OCI-M2 (cell line): ENCODE data around the gene GPBP1L1.
"Not testable (repeated sequence)": the region's sequence is repeated elsewhere in the genome, so short reads cannot be mapped to it uniquely, and the experiment has no call there.

Experiments
- DNase-seq: peaks from one replicate; lab custom pipeline; 2025; ENCODE audit not compliant: unreplicated experiment; lab: John Stamatoyannopoulos, UW

GPBP1L1 gene, protein sequence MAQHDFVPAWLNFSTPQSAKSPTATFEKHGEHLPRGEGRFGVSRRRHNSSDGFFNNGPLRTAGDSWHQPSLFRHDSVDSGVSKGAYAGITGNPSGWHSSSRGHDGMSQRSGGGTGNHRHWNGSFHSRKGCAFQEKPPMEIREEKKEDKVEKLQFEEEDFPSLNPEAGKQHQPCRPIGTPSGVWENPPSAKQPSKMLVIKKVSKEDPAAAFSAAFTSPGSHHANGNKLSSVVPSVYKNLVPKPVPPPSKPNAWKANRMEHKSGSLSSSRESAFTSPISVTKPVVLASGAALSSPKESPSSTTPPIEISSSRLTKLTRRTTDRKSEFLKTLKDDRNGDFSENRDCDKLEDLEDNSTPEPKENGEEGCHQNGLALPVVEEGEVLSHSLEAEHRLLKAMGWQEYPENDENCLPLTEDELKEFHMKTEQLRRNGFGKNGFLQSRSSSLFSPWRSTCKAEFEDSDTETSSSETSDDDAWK

DNA sequence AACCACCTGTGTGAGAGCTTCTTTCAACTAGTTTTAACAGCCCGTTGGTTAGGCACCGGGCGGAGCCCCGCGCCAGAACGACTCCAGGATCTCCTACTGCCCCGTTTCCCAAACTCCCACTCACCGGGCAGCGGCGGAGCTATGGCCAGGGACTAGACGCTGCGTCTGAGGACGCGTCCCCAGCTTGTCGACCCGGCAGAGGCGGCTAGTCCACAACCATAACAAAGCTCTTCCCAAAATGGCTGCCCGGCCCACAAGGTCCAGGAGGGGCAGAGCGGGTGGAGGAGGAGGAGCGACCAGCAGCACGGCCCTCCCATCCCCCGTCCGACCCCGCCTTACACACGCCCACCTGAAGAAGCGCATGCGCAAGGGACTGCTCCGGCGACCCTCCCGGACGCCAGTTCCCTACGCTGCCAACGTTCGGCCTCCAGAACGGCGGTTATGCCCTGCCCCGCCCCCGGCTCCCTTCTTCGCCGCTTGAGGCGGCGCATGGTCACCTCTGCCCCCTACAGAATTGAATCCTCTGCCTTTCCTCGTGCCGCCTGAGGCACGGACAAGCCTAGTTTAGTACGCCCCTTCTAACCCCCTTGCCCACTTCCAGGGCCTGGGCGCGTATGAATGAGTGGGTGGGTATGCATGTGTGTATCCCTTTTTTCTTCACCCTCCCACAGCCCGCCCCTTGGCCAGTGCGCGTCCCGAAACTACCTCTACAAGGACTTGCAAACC, at the start of gene GPBP1L1:
TSS of gene GPBP1L1 (minus strand) at position 246 of the 726 bp plus-strand sequence. CDS start 27,446 bp downstream, outside the sequence.
- DNase-seq, result peak; percentile 70

DNA sequence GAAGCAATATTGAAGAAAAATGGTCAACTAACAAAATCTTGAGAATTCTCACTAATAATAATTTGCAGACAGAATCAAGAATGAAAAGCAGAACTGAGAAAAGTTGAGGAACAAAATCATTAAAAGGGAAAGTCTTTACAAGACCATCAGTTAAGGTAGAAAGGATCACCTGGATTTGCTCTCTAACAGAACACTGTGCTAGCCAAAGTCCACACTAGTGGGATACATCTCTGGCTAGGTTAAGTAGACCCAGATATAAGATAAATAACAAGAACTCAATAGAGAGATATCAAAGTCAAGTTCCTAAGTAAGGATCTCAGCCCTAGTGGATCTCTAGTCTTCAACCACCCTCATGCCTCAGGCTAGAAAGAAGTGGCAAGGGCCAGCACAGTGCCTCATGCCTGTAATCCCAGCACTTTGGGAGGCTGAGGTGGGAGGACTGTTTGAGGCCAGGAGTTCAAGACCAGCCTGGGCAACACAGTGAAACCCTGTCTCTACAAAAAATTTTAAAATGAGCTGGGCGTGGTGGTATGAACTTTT, 44.5 kb upstream of the GPBP1L1 start:
- no peak for DNase-seq

DNA sequence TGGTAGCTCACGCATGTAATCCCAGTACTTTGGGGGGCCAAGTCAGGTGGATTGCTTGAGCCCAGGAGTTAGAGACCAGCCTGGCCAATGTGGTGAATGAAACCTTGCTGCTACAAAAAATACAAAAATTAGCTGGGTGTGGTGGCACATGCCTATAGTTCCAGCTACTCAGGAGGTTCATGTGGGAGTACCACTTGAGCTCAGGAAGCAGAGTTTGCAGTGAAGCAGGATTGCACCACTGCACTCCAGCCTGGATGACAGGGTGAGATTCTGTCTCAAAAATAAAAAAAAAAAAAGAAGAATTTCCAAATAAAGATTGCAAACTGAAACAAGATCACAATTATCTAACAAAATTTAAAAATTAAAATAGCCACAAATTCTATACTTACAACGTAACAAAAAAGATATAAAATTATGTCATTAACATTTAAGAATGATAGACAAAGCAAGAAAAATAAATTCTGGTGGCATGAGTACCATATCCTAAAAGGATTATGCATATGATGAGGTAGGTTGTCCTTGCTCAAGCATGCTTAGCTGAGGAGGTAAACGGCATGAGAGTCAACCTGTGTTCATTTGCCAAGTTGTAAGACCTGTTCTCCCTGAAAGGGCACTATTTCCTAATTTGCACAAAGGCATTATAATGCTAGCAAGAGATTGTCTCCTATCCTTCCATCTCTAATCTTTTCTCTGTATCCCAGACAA, 43.9 kb upstream of the GPBP1L1 start:
- no peak for DNase-seq

DNA sequence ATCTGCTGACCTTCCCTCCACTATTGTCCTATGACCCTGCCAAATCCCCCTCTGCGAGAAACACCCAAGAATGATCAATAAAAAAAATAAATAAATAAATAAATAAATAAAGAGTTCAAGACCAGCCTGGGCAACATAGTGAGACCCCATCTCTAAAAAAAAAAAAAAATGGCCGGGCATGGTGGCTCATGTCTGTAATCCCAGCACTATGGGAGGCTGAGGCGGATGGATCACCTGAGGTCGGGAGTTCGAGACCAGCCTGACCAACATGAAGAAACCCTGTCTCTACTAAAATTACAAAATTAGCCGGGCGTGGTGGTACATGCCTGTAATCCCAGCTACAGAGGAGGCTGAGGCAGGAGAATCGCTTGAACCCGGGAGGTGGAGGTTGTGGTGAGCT, 39.7 kb upstream of the GPBP1L1 start:
- not testable (repeated sequence) for DNase-seq

GRCh38 chr1:45723248-45723930, 37.1 kb upstream of the GPBP1L1 start:
- no peak for DNase-seq

DNA sequence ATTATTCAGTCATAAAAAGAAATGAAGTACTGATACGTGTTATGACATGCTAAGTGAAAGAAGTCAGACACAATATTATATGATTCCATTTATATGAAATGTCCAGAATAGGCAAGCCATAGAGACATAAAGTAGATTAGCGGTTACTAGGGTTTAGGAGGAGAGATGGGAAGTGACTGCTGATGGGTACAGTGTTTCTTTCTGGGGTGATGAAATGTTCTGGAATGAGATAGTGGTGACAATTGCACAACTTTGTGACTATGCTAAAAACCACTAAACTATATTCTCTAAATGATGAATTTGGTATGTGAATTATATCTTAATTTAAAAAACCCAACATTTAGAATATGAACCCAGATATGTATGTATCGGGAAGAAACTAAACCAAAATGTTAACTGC, 36.5 kb upstream of the GPBP1L1 start:
- DNase-seq, result no peak

- DNase-seq, result no peak
Measured at GRCh38 chr1:45721207-45721606, 34.9 kb upstream of the GPBP1L1 start.

- no peak for DNase-seq
Measured at GRCh38 chr1:45718289-45718688, 32.0 kb upstream of the GPBP1L1 start.

- not testable (repeated sequence) for DNase-seq
Measured at GRCh38 chr1:45717386-45717785, 31.1 kb upstream of the GPBP1L1 start.

DNA sequence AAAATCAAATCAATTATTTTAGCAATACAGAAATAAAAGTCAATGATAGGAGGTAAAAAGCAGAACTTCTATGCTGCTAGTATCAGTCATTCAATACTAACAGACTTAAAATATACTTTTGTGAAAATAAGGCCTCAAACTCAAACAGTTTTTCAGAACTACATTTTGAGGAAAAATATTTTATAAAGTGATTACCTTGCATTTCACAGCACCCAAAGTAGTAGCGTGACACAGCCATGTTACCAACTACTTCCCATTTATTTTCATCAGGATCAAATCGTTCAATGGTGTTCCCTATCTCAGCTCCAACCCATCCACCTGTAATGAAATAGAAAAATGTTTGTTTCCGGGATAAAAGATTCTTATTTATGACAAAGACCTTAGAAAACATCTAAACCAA, 30.4 kb upstream of the GPBP1L1 start:
- DNase-seq, result no peak

DNA sequence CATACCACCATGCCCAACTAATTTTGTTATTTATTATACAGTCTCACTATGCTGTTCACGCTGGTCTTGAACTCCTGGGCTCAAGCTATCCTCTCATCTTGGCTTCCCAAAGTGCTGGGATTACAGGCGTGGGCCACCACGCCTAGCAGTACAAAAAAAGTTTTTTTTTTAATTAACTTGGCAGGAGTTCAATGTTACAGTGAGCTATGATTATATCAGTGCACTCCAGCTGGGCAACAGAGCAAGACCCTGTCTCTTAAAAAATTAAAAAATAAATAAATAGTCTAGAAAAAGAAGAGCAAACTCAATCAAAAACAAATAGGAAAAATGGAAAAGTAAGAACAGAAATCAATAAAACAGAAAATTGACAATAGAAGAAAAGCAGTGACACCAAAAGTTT, 27.4 kb upstream of the GPBP1L1 start:
- DNase-seq, result no peak

GRCh38 chr1:45704637-45705036, 18.3 kb upstream of the GPBP1L1 start:
- no peak for DNase-seq

- DNase-seq, result no peak
Measured at GRCh38 chr1:45694823-45695222, 8.5 kb upstream of the GPBP1L1 start.

DNA sequence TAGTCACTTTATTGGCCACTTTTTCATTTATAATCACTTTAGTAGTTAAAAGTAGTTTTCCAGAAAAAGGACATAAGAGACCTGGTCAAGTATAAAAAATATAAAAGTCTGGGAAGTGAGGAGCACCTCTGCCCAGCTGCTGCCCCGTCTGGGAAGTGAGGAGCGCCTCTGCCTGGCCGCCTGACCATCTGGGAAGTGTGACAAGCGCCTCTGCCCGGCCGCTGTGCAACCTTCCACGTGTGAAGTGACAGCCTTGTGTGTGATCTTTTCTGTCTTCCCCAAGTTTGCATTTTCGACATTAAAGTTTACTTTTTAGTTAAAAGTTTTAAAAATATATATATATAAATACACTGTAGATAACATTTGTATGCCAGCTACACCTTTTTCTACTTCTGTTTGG, 7.5 kb upstream of the GPBP1L1 start:
- not testable (repeated sequence) for DNase-seq

- DNase-seq, result peak; percentile 43
Measured at GRCh38 chr1:45687754-45688740, 1.7 kb upstream of the GPBP1L1 start, which contains the start of gene TMEM69. TMEM69 (plus strand) TSS chr1:45688181; CDS start chr1:45691069, 2,888 bp downstream.

DNA sequence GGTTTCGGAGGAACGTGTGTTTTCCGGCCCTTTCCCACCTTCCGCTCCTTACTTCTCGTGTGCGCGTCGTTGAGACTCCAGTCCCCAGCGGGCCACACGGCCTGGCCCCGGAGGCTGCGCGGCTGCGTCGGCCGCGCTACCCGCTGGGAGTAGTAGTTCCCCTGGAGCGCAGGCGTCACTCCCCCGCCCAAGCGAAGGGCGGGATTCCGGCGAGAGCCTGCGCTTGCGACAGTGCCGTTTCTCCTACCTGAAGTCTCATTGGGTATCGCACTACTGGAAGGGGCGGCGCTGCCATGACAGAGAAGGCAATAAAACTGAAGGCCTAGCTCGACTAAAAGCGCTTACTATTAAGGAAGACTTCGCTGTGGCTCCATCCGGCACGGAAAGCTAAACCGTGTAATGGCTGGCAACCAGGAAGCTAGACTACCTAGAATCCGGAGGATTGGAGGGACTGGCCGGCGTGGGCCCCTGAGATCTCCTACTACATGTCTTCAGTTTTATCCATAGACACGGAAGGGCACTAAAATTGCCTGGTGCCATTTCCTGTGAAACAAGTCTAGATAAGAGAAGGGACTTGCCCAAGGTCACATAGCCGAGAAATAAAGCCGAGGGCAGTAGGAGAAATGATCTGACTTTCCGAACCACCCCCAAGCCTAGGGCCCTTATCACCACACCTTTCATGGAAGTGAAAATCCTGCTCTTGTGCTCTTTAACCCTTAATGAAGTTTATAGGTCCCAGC, 851 bp upstream of the GPBP1L1 start:
- DNase-seq, result peak; percentile 87

- no peak for DNase-seq
Measured at GRCh38 chr1:45686015-45686287, 382 bp downstream of the GPBP1L1 start.

DNA sequence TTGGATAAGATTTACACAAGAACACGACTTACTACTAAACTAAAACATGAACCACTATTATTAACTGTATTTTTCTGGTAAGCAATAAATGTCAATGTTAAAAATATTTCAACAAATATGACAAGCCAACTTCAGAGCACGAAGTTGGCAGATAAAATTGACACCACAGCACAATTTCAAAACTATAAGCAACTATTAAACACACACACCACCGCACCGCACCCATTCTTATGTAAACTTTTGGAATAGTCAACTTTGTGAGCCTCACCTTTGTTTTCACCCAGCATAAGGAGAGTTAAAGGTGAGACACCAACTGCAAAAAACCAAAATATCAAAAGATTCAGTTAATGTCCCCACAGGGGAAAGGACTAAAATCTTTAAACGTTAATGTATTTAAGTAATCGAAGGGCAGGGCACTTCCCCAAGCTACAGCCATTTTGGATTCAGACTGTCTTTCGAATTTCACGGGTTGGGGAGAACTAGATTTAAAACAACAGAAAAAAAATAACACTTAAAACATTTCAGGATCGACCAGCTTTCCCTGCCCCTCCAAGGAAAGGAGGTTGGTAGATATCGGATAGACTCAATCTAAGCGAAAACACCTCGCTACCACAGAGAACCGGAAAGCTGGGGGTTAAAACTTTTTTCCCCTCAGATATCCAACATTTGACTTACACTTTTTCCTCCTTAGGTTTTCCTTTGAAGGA, 872 bp downstream of the GPBP1L1 start:
- DNase-seq, result no peak
